HG03457 (cell line): ENCODE results near the gene HLA-B.

Experiments
- ATAC-seq: cut with Tn5 transposase; IDR thresholded peaks from one replicate; pipeline ENCODE4 v1.9.1; 2021; ENCODE audit warnings: moderate number of reproducible peaks; ENCODE audit not compliant: unreplicated experiment

HLA-B gene

GRCh38 chr6:31353384-31353945, 3.5 kb downstream of the HLA-B start:
- ATAC-seq = no peak

GRCh38 chr6:31352683-31353383, 4.1 kb downstream of the HLA-B start:
- ATAC-seq = no peak

GRCh38 chr6:31352310-31352682, 4.7 kb downstream of the HLA-B start:
- ATAC-seq = no peak

DNA sequence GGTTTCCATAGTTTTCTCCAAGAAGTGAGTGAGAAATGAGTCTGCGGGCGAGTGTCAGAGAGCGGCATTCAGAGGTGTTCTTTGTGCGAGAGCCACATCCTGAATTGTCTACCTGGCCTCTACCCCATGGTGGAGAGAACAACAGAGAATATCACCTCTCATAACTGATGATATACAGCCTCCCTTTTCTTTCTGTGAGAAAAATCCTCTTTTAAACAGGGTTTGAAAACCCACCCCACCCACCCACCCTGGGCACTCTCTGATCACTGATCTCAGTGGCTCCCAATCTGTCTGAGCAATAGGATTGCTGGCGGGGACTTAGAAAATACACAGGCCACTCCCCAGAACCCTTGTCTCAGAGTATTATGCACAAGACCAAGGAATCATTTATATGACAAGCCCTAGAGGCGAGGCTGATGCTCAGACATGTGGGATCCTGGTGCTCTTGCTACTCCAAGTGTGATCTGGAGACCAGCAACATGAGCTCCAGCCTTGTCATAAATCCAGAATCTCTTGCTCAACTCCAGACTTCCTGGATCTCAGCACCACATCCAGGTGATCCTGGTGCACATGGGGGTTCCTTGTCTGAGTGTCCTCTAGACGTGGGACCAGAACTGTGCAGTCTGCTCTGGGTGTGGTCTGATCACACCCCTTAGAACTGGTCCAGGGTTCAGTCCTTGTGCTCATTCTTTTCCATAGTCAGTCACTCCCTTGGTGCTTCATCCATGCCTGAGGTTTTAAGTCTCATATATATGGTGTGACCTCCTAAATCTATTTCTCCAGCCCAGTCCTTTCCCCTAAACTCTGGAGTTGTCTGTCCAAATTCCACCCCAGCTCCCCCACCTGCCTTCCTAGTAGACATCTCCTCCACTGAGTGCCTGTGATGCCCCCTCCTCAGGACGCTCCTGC, 5.3 kb downstream of the HLA-B start:
- ATAC-seq = no peak

GRCh38 chr6:31351033-31351380, 6.0 kb downstream of the HLA-B start:
- ATAC-seq = no peak

DNA sequence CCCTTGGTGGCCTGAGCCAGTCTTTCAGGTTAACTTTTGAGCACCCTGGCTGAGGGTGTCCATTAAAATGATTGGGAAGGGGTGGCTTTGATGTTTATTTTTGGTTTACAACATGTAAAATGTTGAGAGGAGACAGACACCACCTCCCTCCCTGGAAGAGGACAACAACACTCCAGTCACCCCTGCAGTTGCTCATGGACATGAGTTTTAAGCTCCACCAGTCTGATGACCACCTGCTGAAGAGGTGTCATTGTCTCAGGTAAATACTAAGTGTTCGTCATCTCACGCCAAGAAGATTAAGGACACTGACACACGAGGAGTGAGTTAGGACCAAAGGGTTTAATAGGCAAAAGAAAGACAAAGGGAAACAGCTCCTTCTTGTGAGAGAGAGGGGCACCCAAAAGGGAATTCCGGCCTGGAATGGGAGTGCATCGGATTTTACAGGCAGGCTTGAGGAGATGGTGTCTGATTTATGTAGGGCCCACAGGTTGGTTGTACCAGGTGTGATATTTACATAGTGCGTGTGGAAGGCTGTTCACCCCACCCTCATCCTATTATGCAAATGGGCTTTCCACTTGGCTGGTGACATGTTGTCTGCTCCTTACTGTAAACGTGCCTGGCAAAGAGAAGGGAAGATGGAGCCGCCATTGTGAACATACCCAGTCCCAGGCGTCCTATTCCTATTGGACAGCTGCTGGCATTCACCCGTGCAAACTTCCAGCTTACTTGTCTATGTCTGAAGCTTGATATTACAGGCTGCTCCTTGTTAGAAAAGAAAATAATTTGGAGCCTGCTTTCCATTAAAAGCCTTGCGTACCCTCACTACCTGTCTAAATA, 6.6 kb downstream of the HLA-B start:
- ATAC-seq = no peak

- no peak for ATAC-seq
These were observed 7.7 kb downstream of the HLA-B start for GRCh38 chr6:31349301-31349700.

- ATAC-seq = no peak
These were observed 11.8 kb downstream of the HLA-B start for GRCh38 chr6:31345026-31345730.

DNA sequence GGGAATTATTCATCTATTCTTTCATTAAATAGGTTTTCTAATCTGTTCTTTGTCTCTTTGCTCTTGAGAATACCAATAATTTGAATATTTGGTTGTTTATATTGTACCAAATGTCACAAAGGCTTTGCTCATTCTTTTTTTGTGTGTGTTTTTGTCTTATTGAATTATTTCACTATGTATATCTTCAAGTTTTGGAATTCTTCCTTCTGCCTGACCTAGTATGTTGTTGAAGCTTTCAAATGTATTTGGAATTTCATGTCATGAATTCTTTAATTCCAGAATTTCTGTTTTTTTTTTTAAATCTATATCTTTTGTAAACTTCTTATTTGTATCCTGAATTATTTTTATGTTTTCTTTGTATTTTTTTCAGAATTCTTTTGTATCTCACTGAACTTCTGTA, 16.8 kb downstream of the HLA-B start:
- no peak for ATAC-seq

GRCh38 chr6:31339210-31339609, 17.8 kb downstream of the HLA-B start:
- ATAC-seq = no peak

DNA sequence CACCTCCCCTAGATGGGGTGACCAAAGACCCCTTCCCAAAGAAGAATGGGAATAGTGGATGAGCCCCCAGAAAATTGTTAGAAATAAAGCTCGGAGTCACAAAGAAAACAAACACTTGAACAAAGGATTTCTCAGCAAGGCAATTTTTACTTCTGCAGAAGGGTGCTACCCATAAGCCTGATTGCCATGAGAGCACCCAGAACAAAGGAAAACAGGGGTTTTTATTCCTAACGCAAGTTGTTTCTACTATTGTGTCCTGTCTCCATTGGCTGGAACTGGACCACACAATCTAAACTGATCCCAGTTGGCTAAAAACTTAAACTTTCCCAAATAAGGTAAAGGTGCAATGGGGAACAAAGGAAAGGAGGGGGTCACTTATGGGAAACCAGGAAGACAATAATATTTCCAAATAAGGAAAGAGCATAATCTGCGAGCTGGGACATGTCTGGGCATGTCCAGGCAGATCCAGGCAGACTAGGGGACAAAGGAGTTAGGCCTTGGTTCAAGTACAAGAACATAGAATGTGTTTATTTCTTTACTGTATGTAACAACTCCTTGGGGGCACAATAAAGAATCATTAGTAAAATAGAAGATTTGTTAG, 20.0 kb downstream of the HLA-B start:
- no peak for ATAC-seq

DNA sequence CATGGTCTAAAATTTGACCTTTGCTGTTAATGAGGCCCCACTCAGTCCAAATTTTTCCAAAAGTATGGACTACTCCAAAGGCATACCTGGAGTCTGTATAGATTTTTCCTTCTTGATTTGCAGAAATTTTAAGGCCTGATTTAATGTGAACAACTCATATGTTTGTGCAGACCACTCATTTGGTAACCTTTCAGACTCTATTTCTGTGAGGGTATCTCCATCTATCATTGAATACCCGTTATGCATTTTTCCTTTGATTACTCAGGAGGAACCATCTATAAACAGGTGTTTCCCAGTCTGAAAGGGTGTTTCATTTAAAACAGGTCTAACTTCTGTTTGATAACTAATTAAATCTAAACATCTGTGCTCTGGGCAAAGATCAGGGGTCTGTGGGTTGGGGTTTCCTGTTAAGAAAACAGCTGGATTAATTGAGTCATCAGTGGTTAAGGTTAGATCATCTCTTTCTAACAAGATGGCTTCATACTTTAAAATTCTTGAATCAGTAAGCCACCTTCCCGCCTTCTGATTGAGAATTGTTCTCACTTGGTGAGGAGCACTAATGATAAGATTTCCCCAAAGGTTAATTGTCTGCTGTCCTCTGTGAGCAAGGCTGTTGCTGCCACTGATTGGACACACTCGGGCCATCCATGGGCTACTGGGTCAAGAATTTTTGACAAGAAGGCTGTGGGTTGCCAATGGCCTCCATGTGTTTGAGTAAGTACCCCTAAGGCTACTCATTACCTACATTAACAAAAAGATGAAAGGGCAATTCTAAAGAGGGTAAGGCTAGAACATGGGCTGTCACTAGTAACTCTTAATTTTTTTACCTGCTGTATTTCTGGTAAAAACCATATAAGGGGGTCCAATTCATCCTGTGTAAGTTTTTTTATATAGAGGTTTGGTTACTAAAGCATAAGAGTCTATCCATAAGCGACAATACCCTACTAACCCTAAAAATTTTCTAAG, 24.1 kb downstream of the HLA-B start:
- ATAC-seq = no peak

- no peak for ATAC-seq
These were observed 28.5 kb downstream of the HLA-B start for GRCh38 chr6:31328355-31328960.

DNA sequence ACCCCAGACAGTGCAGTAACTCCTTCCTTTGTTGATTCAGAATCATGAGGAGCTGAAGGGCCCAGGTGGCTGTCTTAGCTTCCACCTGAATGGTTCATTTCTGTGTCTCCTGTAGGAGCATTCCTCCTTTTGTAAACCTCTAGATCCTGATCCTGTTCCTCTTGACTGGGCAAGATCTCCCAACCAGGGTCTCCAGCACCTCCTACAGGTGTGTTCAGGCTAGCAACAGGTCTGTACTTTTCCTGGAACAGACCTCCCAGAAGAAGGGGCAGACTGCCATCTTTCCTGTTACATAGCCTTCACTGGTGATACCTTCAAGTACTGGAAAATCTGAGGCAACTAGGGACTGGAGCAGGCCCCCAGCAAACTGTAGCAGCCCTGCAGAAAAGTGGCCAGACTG, 35.2 kb downstream of the HLA-B start:
- no peak for ATAC-seq

DNA sequence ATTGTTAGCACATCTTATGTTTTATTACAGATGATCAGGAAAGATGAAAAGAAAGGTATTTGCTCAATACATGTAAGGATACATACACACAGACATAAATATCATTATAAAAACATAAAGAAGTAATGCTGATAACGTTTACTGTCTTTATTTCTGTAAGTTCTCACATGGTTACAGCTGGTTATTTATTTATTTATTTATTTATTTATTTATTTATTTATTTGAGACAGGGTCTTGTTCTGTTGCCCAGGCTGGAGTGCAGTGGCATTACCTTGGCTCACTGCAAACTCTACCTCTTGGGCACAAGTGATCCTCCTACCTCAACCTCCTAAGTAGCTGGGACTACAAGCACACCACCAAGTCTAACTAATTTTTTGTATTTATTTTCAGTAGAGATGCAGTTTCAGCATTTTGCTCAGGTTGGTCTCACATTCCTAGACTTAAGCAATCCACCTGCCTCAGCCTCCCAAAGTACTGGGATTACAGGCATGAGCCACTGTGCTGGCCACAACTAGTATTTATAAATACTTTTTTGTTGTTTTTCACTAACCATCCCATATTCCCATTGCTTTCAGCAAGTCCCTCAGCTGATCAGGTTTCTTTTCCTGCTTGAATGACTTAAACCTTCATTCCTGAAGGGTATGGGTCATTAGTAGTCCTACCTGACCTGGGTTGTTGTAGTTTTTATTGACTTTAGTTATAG, 35.8 kb downstream of the HLA-B start:
- ATAC-seq = no peak

DNA sequence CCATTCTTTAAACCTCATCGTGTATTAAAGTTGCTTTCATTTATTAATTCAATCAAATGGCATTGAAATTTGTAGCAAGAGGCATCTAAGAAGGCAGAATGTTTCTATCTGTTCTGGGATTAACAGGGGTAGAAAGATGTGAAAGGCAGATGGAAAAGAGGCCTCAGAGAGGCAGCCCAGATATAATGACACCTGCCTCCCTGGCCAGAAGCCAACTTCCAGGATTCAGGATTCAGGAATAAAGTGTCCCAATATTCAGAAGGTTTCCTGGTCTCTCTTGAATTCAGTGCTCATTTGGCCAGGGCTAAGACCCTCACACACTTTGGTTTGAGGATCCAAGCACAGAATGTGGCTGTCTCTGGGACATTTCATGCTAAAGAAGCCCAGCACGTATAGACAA, 39.9 kb downstream of the HLA-B start:
- no peak for ATAC-seq

DNA sequence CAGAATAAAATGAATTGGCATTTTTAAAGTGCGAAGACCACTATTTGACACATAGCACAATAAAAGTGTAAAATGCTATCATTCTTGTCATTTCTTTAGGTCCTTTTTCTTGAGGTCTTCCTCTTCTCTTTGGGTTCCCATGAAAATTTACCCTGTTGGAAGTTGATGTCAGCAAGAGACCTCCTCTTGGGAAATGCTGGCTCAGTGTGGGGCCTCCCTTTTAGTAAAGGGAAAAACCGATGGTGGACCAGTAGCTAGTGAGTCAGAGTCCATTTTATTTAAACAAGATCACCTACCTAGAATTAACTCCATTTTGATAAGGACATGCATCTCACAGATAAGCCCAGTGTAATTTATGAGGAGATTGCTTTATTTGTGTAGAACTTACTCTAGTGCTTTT, 47.3 kb downstream of the HLA-B start:
- no peak for ATAC-seq

GRCh38 chr6:31308845-31309175, 48.2 kb downstream of the HLA-B start:
- ATAC-seq = no peak
